Measurements from ENCODE around the gene LETM1. TPM values are rescaled to one million over a fixed set of nuclear protein-coding genes. Genes with fewer than 3 reads are reported as not detected.

Gene LETM1
- total RNA-seq, 1 donor from 2014 or later = 98.7 TPM

DNA sequence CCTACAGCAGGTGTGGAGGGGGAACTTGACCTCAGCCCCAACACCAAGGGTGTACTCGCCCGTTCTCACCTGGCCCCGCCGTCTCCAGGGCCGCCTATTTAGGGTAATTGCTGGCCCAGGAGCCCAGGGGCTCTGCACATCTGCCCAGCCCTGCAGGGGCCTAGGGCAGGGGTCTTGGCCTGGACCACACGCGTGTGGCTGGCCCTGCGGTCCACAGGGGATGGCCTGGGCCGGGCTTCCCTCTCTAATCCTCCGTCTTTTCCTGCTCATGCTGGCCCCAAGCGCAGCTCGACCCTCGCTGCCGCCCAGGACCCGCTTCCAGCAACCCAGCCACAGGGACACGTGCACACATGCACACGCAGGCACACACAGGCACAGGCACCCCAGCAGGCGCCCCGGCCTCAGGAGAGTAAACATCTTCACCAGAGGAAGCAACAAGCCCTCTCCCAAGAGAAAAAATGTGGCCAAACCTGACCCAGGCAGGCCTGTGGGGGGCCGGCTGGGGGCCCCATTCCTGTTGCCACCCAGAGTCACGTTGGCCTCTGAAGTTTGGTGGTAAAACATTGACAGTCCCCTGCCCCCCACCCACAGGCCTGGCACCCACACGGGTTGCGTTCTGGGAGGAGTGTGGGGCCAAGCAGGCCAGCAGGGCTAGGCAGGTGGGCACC is 87.5 kb downstream of the LETM1 start:
- intact Hi-C loops (cut with micrococcal nuclease) = no loop called here
- no peaks in the 10 kb centered on the region for H3K9me3 Mint-ChIP-seq
- peaks cover 20% of the 10 kb centered on the region for H3K27me3 Mint-ChIP-seq
- no peak for DNase-seq
- H3K36me3 Mint-ChIP-seq (ENCODE audit: low read depth) = no peaks in the 10 kb centered on the region
- peaks cover 4% of the 10 kb centered on the region for H3K4me1 Mint-ChIP-seq
- H3K27ac Mint-ChIP-seq = no peak overlapping the region
- peak overlapping the region; percentile 79 for H3K4me3 Mint-ChIP-seq

GRCh38 chr4:1767770-1768366 is 88.1 kb downstream of the LETM1 start:
- H3K4me1 Mint-ChIP-seq = peaks cover 4% of the 10 kb centered on the region
- no peaks in the 10 kb centered on the region for H3K9me3 Mint-ChIP-seq
- H3K4me3 Mint-ChIP-seq = peak overlapping the region; percentile 79
- H3K27me3 Mint-ChIP-seq = peaks cover 22% of the 10 kb centered on the region
- intact Hi-C loops (cut with micrococcal nuclease) = no loop called here
- no peak overlapping the region for H3K27ac Mint-ChIP-seq
- no peaks in the 10 kb centered on the region for H3K36me3 Mint-ChIP-seq (ENCODE audit: low read depth)
- DNase-seq = peak; percentile 83

- Mint-ChIP-seq H3K4me3 (no peak overlapping the region), H3K36me3 (ENCODE audit: low read depth) (no peaks in the 10 kb centered on the region)
Measured at GRCh38 chr4:1767061-1767769, 88.7 kb downstream of the LETM1 start.

GRCh38 chr4:1766106-1767060 is 89.6 kb downstream of the LETM1 start:
- Mint-ChIP-seq H3K4me3 (no peak overlapping the region), H3K27ac (no peak overlapping the region)

More at GRCh38 chr4:1767061-1767769, 88.7 kb downstream of the LETM1 start:
- Mint-ChIP-seq H3K9me3 (no peaks in the 10 kb centered on the region), H3K27ac (no peak overlapping the region), H3K4me1 (peaks cover 4% of the 10 kb centered on the region), H3K27me3 (peaks cover 24% of the 10 kb centered on the region)
- intact Hi-C loops (cut with micrococcal nuclease) = no loop called here
- DNase-seq = peak; percentile 72

DNA sequence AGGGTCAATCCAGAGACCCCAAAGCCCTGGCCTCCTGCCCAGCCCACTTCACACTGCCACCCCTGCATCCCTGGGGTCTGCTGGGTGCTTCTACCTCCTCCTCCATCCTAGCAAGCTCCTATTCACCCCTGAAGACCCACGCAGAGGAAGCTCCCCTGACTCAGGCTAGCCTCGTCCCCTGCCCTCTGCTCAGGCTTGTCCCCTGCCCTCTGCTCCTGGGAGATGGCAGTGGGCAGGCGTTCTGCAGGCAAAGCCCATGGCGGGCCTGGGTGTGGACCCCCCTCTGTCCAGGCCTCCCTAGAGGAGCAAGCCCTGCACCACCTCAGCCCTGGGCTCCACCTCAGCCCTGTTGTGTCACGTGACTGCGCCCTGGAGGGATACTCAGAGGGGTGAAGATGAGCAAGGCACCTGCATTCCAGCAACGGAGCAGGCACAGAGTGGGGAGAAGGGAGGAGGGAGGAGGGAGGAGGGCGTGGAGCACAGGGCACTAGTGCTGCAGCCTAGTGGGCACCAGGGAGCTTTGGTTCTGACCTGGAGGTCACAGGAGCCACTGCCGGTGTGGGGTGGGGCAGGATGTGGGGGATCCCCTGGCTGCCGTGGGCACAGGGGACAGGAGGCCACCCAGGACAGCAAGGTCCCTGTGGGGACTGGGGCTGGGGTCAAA is 90.4 kb downstream of the LETM1 start:
- Mint-ChIP-seq H3K27me3 (peaks cover 24% of the 10 kb centered on the region), H3K4me3 (peak overlapping the region; percentile 48), H3K9me3 (no peaks in the 10 kb centered on the region), H3K4me1 (peaks cover 4% of the 10 kb centered on the region), H3K36me3 (ENCODE audit: low read depth) (no peaks in the 10 kb centered on the region), H3K27ac (no peak overlapping the region)
- intact Hi-C loops (cut with micrococcal nuclease) = no loop called here
- no peak for DNase-seq

More at GRCh38 chr4:1766106-1767060, 89.6 kb downstream of the LETM1 start:
- no peak for DNase-seq
- H3K27me3 Mint-ChIP-seq = peaks cover 24% of the 10 kb centered on the region
- H3K9me3 Mint-ChIP-seq = no peaks in the 10 kb centered on the region
- H3K36me3 Mint-ChIP-seq (ENCODE audit: low read depth) = no peaks in the 10 kb centered on the region
- peaks cover 4% of the 10 kb centered on the region for H3K4me1 Mint-ChIP-seq
- intact Hi-C loops (cut with micrococcal nuclease) = no loop called here

DNA sequence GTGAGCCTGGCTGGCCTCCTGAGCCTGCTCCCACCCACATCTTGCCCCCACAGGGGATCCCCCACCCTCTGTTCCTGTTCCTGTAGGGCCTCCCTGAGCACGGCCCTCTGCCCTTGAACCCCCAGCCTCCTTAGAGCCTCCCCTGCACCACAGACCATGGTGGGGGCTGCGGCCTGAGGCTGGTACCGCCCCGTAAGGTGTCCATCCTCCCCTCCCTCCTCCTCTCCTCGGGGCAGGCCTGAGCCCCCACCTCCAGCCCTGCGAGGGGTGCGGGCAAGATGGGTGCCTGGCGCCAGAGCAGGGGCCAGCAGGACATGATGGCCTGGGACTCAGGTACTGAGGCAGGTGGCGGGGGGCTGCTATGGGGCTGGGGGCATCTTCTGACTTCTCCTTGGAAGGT is 91.3 kb downstream of the LETM1 start:
- Mint-ChIP-seq H3K4me1 (peaks cover 8% of the 10 kb centered on the region), H3K9me3 (no peaks in the 10 kb centered on the region), H3K27me3 (peaks cover 24% of the 10 kb centered on the region), H3K27ac (no peak overlapping the region), H3K36me3 (ENCODE audit: low read depth) (no peaks in the 10 kb centered on the region), H3K4me3 (no peak overlapping the region)
- intact Hi-C loops (cut with micrococcal nuclease) = no loop called here
- DNase-seq = no peak

DNA sequence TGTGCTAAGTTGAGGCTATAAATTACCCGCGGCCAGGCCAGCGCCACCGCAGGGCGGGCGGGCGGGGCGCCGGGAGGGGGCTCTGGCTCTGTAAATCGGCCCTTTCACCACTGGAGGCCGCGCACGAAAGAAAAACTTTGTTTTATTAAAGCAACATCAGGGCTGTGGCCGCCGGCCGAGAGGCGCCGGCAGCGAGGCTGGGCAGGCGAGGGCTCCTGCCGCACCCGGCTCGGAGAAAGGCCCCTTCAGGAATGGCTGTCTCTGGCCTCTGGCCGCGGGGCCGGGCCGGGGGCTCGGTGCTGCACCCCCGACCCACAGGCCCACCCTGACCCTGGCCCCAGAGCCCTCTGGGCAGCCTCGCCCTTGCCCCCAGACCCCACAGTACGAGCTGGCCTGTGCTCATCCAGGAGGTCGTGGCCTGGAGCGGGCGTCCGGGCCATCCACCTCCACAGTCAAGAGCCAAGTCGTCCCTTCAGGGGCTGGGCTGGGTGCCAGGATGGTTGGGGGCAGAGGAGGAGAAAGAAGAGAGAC is 92.3 kb downstream of the LETM1 start:
- DNase-seq = no peak
- intact Hi-C loops (cut with micrococcal nuclease) = no loop called here
- peaks cover 23% of the 10 kb centered on the region for H3K27me3 Mint-ChIP-seq
- no peaks in the 10 kb centered on the region for H3K36me3 Mint-ChIP-seq (ENCODE audit: low read depth)
- no peak overlapping the region for H3K27ac Mint-ChIP-seq
- no peak overlapping the region for H3K4me3 Mint-ChIP-seq
- no peaks in the 10 kb centered on the region for H3K9me3 Mint-ChIP-seq
- peaks cover 8% of the 10 kb centered on the region for H3K4me1 Mint-ChIP-seq

DNA sequence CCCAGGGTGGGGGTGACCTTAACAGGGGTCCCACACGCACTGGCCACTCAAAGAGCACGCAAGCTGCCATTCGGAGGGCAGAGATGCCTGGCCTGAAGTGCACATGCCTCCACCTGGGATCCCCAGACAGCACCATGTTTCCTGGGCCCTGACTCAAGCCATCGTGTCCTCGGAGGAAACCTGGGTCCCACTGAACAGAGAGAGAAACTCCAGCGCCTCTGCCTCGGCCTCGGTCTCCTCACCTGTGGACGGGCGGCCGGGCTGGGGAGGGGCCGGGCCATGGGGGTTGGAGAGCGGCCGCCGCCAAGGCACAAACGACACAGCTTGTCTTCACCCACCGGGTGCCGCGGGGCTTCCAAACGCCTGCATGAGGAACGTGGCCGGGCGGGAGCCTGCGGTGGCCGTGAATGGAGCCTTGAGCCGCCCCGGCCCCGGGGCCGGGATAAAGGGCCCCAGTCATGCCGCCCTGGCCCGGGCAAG is 92.8 kb downstream of the LETM1 start:
- peaks cover 8% of the 10 kb centered on the region for H3K4me1 Mint-ChIP-seq
- no peak for DNase-seq
- H3K36me3 Mint-ChIP-seq (ENCODE audit: low read depth) = no peaks in the 10 kb centered on the region
- no peaks in the 10 kb centered on the region for H3K9me3 Mint-ChIP-seq
- intact Hi-C loops (cut with micrococcal nuclease) = no loop called here
- H3K4me3 Mint-ChIP-seq = no peak overlapping the region
- H3K27ac Mint-ChIP-seq = no peak overlapping the region
- H3K27me3 Mint-ChIP-seq = peaks cover 20% of the 10 kb centered on the region

- Mint-ChIP-seq H3K4me3 (no peak overlapping the region), H3K36me3 (ENCODE audit: low read depth) (no peaks in the 10 kb centered on the region), H3K4me1 (peaks cover 6% of the 10 kb centered on the region), H3K27me3 (peaks cover 17% of the 10 kb centered on the region), H3K9me3 (no peaks in the 10 kb centered on the region), H3K27ac (no peak overlapping the region)
- no peak for DNase-seq
- intact Hi-C loops (cut with micrococcal nuclease) = no loop called here
Measured at GRCh38 chr4:1762264-1763010, 93.5 kb downstream of the LETM1 start.

Other genes with a start within 250 kb of the LETM1 start
- 3.5 and 4.0 TPM in 2 replicates for gene FAM53A, start 171.8 kb downstream of the LETM1 start, total RNA-seq
- 150 and 156 TPM in 2 replicates for gene SLBP, start 143.8 kb downstream of the LETM1 start, total RNA-seq
- 26.6 and 27.8 TPM in 2 replicates for gene TMEM129, start 134.8 kb downstream of the LETM1 start, total RNA-seq
- 134 and 142 TPM in 2 replicates for gene TACC3, start 134.6 kb downstream of the LETM1 start, total RNA-seq
- 0.30 and 0.38 TPM in 2 replicates for gene FGFR3, start 62.9 kb downstream of the LETM1 start, total RNA-seq
- 208 and 214 TPM in 2 replicates for gene NSD2, start 15.2 kb upstream of the LETM1 start, total RNA-seq
- gene NELFA, start 152.8 kb upstream of the LETM1 start, total RNA-seq = 51.1 and 57.4 TPM in 2 replicates
- 7.3 and 7.7 TPM in 2 replicates for gene NAT8L, start 203.2 kb upstream of the LETM1 start, total RNA-seq